GM12873 (cell line): ENCODE measurements around the gene ARMC12.

Experiments
- TF ChIP-seq, protein P1 (sequence below): IDR thresholded peaks from 2 replicates; pipeline ENCODE4 v1.5.1; 2012; ENCODE audit warnings: low read depth, mild to moderate bottlenecking, moderate library complexity, low read length, control low read depth; ENCODE audit not compliant: insufficient read depth; ENCODE audit errors: missing control alignments

Gene ARMC12

DNA sequence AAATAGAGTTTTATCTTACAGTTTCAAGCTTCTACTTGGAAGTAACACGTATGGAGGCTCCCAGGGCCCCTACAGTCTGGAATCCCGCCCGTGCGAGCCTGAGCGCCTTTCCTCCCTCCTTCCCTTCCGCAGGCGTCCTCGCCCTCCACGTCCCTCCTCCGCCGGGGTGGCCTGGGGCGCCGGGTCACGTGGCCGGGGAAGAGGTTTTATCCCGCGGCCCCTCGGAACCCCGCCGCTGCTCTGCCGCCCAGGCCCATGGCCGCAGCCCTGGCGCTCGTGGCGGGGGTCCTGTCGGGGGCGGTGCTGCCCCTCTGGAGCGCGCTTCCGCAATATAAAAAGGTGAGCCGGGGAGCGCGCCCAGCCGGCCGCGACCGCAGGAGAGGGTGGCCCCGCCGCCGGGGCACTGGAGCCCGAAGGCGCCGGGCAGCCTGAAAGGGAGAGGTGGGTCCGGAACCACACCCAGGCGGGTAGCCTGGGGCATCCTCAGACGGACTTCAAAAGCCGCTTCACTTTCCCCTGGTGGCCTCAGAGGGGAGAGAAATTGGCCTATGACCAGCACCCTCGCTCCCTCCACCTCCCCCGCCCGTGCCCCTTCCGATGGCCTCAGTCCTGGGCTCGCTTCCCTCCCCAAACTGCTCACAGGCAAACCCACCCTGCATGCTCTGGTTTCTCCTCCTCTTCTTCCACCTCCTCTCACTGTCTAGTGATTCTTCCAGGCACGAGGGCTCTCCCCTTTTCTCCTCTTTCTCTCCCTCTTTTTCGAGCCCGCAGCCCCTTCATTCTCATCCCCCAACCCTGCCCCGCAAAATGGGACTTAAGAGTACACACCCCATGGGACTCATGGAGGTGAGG is 39.8 kb downstream of the ARMC12 start, which contains the start of gene CLPSL2:
TSS of gene CLPSL2 (plus strand) at position 235 of the 852 bp plus-strand sequence. CDS start at position 256, 21 bp downstream.
- TF ChIP-seq, protein P1, sequence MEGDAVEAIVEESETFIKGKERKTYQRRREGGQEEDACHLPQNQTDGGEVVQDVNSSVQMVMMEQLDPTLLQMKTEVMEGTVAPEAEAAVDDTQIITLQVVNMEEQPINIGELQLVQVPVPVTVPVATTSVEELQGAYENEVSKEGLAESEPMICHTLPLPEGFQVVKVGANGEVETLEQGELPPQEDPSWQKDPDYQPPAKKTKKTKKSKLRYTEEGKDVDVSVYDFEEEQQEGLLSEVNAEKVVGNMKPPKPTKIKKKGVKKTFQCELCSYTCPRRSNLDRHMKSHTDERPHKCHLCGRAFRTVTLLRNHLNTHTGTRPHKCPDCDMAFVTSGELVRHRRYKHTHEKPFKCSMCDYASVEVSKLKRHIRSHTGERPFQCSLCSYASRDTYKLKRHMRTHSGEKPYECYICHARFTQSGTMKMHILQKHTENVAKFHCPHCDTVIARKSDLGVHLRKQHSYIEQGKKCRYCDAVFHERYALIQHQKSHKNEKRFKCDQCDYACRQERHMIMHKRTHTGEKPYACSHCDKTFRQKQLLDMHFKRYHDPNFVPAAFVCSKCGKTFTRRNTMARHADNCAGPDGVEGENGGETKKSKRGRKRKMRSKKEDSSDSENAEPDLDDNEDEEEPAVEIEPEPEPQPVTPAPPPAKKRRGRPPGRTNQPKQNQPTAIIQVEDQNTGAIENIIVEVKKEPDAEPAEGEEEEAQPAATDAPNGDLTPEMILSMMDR = no peak

DNA sequence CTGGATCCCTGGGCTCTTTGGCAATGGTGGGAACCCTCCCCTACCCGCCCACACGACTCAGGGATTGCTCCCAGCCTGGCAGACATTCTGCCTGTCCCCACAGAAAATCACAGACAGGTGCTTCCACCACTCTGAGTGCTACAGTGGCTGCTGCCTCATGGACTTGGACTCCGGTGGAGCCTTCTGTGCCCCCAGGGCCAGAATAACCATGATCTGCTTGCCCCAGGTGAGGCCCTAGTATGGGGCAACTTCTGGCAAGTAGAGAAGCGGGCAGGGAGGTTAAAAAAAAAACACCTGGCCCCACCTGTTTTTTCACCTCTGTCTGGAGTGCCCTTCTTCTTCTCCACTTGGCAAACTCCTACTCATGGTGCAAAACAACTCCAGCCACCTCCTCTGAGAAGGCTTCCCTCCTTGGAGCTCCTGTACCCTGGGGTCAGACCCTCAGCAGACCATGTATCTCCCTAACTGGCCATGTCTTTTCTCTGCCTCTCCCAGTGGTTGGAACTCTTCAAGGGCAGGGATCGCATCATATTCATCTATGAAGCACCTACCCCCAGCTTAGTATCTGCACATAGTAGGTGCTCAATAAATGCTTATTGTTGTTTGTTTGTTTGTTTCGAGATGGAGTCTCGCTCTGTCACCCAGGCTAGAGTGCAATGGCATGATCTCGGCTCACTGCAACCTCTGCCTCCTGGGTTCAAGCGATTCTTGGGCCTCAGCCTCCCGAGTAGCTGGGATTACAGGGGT is 40.7 kb downstream of the ARMC12 start:
- TF ChIP-seq, protein P1 = no peak

DNA sequence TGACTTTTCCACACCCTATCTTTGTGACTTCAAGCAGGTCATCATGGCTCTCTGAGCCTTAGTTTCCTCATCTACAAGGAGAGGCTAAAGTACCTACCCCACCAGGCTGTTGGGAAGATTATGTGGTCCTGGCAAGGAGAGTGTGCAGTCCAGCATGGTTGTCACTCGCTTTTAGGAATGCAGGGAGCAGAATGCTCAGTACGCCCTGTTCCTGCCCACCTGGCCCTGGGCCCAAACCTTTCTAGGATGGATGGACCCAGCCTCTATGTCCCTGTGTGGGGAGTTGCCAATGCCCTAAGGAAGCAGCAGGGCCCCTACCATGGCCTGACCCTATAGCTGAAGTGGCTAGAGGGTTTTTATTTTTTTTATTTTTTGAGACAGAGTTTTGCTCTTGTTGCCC is 41.6 kb downstream of the ARMC12 start:
- TF ChIP-seq, protein P1 = no peak

DNA sequence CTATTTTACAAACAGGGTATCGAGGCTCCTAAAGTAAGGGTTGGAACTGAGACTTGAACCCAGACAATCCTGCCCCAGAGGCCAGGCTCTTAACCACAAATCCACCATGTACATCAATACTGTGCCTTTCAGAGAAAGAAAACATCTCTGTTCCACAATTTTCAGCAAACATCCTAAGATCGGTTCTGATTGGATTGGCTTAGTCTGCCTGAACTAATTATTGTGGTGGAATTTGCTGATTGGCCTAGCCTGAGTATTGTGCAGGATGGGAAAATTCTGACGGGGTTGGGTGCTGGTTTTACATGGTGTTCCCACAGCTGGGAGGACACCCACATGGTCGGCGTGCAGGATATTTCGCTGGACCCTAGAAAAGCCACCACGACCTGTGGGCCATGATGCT is 43.9 kb downstream of the ARMC12 start, which contains the start of gene CLPSL1:
TSS of gene CLPSL1 (plus strand) at position 301 of the 400 bp plus-strand sequence. CDS start at position 393, 92 bp downstream.
- TF ChIP-seq, protein P1 = no peak

DNA sequence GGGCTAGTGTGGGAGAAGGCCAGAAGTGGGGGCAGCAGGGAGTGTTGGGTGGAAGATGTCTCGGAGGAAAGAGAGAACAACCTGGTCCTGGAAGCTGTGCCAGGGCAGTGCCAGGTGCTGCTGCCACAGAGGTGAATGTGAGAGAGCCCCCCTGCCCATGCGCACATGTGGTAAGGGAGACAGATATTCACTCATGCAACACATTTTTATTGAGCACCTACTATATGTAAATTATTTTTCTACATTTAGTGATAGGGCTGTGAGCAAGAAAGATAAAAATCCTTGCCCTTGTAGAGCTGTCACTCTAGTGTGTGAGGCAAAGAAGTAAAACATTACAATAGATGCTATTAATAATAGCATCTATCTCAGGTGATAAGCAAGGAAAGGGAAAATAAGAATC is 44.5 kb downstream of the ARMC12 start:
- TF ChIP-seq, protein P1 = no peak

DNA sequence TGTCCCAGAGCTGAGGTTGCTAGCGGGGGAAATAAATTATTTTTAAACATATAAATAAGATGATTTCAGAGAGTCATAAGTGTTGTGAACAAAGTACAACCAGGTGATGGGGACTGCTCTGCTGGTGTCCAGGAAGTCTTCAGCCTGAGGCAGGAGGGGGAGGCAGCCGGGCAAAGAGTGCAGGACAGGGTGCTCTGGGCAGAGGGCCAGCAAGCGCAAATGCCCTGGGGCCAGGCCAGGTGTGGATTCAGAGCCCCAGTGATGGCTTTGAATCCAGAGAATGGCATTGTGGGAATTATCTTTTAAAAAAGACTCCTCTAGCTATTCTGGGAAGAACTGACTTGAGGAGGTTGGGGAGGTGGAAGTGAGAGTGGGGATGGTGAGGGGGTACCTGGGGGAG is 45.6 kb downstream of the ARMC12 start:
- TF ChIP-seq, protein P1 = no peak

DNA sequence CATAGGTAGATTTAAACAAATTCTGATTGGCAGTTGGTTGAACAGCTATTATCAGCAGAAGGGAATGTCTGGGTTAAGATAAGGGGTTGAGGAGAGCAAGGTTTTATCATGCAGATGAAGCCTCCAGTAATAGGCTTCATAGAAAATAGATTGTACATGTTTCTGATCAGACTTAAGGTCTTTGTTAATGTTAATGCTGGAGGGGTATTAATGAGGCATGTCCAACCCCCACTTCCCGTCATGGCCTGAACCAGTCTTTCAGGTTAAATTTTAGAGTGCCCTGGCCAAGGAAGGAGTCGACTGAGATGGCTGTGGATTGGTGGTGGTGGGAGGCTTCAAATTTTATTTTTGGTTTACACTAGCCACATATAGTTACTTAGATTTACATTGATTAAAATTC is 47.4 kb downstream of the ARMC12 start:
- TF ChIP-seq, protein P1 = no peak
